Stimulated activated naive CD4-positive, alpha-beta T cell (primary cell): Measurements from ENCODE around the gene DEGS2.
"Not testable (repeated sequence)": the region's sequence is repeated elsewhere in the genome, so short reads cannot be mapped to it uniquely, and the experiment has no call there.

Experiments used
- DNase-seq, 6 experiments: peaks; one replicate each; lab custom pipeline; 2025; lab: John Stamatoyannopoulos, UW

DEGS2 gene

DNA sequence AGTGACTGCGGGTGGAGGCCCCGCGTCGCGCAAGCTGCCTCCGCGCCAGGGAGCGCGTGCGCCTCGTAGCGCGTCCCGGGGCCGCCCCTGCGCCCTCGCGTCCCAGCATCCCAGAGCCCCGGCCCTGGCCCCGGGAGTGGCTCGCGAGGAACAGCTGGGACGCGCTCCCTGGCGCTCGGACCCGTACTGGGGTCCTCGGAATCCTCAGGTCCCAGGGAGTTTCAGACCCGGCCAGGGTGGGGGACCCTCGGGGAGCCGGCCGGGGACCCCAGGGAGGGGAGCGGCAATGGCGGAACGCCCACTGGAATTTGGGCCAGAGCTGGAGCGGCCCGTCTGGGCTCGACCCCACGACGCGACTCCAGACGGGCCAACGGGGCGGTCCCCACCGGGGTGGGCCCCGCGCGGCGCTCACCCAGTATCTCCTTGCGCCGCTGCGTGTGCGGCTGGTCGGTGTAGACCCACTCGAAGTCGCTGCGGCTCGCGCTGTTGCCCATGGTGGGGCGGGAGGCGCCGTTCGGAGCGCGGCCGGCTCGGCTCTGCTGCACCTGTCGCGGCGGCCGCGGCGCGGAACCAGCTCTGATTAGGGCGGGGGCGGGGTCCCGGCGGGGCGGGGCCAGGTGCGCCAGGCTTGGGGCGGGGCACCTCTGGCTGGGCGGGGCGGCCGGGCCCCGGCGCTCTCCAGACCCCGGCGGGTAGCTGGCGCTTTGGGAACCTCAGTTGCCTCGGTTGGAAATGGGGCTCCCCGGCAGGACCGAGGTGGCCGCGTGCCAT, at the start of gene DEGS2:
Gene DEGS2, minus strand, starts transcription at position 552 of the 771 bp plus-strand sequence. Its CDS starts 58 bp downstream, at position 494.
- peak; percentile 29 to 73 (median 68) for DNase-seq

DNA sequence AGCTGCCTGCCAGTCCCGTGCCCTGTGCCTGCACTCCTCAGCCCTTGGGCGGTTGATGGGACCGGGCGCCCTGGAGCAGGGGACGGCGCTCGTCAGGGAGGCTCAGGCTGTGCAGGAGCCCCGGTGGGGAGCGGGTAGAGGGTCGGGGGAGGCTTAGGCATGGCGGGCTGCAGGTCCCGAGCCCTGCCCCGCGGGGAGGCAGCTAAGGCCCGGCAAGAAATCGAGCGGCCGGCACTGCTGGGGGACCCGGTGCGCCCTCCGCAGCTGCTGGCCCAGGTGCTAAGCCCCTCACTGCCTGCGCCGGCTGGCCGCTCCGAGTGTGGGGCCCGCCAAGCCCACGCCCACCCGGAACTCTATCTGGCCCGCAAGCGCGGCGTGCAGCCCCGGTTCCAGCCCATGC, 48.7 kb upstream of the DEGS2 start:
- DNase-seq: peak in 1 of 6 experiments; percentile 1

DNA sequence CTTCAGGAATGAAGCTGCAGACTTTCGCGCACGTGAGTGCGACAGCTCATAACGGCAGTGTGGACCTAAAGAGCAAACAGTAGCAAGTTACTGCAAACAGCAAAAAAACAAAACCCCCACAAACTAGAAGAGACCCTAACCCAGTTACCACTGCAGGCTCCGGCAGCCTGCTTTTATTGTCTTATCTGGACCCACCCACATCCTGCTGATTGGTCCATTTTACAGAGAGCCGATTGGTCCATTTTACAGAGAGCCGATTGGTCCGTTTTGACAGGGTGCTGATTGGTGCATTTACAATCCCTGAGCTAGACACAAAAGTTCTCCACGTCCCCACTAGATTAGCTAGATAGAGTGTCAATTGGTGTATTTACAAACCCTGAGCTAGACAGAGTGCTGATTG, 48.1 kb upstream of the DEGS2 start:
- not testable (repeated sequence) for DNase-seq

DNA sequence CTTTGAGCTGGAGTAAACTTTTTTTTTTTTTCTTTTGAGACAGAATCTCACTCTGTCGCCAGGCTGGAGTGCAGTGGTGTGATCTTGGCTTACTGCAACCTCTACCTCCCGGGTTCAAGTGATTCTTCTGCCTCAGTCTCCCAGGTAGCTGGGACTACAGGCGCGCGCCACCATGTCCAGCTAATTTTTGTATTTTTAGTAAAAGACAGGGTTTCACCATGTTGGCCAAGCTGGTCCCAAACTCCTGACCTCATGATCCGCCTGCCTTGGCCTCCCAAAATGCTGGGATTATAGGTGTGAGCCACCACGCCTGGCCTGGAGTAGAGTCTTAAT, 45.4 kb upstream of the DEGS2 start:
- DNase-seq: not testable (repeated sequence)

DNA sequence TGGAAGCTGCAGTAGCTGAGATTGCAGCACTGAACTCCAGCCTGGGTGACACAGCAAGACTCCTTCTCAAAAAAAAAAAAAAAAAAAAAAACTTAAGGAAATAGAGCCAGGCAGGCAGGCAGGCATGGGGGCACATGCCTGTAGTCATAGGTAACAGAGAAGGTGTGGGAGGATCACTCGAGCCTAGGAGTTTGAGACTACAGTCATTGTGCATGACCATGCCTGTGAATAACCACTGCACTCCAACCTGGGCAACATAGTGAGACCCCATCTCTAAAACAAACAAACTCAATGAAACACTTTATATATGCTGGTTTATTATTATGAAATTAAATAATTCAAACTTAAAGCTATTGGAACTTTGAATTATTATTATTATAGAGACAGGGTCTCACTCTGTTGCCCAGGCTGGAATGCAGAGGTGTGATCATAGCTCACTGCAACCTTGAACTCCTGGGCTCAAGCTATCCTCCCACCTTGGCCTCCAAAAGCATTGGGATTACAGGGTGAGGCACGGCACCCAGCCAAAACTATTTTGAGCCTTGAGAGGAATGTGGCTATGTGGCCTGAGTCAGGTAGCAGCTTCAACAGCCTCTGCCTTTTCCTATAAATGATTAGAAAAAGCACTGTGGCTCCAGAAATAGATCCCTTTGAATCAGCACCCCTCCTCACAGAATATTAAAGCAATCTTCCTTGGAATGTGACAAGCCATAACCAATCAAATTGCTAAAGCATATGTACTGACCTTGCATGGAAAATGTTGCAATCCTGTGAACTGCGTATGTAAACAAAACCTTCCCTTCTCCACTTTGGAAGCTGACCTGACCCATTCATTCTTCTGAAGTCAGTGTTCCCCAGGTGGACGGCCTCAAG, 44.8 kb upstream of the DEGS2 start:
- no peak for DNase-seq

DNA sequence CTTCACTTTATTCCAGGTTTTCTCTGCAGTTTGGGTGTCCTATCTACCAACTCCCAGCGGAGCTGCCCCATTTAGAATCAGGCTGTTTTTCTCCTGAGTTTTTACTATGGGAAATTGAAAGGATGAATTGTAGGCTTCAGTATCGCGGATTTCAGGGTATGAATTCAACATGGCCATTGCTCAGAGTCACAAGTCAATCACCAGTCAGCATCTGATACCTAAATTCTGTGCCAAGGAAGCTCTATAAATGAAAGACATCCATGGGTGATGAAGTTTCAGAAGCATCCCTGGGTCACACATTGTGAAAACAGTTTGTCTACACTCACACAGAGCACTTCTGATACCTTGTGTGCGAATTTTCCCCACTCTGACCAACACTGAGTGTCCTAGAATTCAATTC, 43.7 kb upstream of the DEGS2 start:
- DNase-seq: no peak

DNA sequence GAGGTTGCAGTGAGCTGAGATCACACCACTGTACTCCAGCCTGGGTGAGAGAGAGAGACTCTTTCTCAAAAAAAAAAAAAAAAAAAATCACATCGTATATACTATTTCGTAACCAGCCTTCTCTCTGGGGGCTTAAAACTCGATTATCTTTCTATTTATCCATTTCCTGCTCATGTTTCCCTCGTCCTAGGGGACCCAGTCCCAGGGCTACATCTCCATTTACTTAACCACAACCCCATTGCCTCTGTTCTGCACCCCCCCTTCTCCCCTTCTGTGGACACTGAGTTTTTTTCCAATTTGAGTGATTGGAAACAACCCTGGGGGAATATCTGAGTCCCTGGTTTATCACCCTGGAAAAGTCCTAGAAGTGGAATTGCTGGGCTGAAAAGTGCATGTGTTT, 43.3 kb upstream of the DEGS2 start:
- DNase-seq: no peak

DNA sequence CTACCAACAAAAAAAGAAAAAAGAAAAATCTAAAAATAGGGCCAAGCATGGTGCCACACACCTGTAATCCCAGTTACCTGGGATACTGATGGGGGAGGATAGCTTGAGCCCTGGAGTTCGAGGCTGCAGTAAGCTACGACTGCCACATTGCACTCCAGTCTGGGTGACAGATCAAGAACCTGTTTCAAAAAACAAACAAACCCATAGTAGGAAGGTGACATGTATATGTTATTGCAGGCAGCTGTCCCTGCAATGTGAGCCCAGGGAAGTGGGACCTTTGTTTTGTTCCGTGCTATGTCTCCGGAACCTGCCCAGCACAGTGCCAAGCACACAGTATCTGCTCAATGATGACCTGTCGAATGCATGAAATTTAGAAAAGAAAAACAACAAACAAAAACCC, 42.3 kb upstream of the DEGS2 start:
- no peak for DNase-seq

DNA sequence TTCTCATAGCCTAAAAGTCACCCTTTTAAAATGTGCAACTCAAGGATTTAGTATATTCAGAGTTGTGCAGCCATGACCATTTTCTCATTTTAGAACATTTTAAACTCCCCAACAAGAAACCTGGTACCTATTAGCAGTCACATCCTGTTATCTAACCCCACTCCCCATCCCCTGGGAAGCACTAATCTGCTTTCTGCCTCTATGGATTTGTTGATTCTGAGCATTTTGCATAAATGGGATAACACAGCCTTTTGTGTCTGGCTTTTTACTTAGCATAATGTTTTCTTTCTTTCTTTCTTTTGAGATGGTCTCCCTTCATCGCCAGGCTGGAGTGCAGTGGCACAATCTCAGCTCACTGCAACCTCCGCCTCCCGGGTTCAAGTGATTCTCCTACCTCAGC, 40.9 kb upstream of the DEGS2 start:
- no peak for DNase-seq

DNA sequence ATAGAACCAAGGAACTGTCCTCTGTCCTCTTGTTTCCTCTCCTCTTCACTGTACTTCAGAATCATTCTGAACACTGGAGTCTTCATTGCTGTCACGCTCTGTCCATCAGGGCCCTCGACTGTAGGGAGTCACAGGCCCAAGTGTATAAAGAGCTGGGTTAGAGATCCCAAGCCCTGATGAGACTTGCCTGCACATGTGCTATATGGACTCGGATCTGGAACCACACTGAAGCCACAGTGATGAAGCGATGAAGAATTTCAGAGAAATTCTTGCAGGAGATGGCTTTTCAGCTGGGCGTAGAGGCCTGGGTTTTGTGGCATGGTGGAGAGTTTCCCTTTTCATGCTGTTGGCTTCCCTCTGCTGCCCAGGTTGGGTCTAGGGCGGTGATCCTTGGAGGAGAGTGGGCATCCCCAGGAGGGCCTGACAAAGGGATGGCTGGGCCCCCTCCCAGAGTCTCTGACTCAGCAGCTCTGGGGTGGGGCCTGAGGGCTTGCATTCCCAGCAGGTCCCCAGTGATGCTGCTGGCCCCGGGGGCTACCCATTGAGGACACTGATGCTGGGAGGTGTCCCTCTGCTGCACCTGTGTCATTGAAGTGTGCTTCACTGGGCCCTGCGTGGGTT, 39.9 kb upstream of the DEGS2 start:
- DNase-seq: no peak

DNA sequence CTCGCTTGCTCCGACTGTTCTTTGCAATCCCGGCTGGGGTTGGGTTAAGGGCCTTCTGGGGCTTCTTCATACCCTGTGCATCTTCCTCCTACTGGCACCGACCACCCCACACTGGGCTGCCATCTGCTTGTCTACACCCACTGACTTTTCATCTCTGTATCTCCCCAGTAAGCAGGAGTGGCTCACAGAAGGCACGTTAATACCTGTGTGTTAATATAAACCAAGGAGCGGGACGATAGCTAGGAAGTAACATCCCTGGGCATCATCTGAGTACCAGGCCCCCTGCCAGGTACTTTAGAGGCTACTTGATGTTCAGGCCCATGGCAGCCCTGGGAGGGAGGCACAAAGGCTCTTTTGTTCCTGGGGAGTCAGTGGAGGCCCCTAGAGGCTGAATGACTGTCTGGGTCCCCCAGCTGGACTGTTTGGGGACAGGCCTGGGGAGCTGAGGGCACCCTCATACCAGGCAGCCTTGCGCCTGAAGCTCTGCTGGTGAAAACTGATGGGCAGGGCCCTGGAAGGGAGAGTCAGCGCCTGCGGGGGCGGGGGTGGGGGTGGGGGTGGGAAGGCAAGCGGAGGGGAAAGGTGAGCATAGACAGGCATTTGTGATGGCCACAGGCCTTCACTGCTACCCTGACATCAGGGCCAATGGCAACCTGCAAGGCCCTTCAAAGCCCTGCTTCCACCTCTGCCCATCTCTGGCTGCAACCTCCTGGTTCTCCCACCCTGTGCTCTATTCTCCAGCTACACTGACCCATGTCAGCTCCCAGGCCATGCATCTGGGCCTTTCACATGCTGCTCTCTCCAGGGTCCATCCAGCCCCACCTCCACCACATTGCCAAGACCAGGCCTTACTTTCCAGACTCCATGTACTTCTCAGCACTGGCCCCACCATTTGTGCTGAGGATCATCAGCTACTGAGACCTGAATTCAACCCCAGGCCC, 34.2 kb upstream of the DEGS2 start:
- no peak for DNase-seq

DNA sequence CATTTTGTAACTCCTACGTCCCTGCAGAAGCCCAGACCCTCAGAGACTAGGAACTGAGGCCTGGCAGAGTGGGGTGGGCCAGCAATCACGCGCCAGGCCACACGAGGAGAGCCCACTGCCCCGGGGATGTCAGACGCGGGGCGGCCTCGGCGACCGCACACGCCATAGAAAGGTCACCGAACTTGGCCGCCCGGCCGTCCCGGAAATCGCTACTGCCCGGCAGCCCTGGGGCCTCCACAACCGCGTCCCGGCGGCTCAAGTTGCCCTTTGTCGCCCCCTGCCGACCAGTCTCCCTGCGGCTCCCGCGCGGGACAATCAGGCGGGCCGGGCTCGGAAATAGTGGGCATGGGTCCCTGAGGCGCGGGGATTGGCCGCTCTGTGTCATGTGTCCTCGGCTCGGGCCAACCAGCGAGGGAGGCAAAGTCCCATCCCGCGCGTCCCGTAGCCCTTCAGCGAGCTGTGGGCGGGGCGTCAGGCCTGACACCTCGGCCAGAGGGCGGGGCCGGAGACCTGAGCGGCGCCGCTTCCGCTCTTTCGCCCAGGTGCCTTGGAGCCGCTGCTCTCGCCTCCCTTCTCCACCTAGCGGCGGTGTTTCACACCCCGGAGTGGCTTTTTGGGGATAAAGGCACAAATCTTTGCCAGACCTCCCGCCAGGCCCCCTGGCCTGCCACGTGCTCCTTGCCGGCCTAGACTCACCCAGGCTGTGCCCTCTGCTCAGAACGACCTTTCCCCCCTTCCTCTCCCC, 33.4 kb upstream of the DEGS2 start:
- DNase-seq: peak; percentile 97 to 100 (median 99)

DNA sequence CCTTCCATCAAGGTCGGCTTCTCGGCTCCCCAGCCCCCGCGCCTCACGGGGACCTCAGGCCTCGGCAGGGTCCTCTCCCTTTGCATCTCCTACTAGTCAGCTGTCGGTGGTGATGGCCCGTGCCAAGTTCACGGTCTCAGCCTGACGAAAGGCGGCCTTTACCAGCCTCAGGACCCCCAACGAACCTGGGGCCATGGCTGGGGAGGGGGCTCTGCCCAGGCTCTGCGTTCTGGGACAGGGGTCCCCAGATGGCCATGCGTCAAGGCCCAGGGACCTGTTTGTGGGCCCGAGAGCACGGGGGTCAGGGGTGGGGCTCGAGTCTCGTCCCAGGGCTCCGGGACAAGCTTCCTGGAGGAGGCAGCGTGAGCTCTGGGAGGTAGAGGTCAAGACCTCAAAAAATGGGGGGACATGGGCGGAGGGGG, 32.8 kb upstream of the DEGS2 start:
- peak in 1 of 6 experiments; percentile 11 for DNase-seq

DNA sequence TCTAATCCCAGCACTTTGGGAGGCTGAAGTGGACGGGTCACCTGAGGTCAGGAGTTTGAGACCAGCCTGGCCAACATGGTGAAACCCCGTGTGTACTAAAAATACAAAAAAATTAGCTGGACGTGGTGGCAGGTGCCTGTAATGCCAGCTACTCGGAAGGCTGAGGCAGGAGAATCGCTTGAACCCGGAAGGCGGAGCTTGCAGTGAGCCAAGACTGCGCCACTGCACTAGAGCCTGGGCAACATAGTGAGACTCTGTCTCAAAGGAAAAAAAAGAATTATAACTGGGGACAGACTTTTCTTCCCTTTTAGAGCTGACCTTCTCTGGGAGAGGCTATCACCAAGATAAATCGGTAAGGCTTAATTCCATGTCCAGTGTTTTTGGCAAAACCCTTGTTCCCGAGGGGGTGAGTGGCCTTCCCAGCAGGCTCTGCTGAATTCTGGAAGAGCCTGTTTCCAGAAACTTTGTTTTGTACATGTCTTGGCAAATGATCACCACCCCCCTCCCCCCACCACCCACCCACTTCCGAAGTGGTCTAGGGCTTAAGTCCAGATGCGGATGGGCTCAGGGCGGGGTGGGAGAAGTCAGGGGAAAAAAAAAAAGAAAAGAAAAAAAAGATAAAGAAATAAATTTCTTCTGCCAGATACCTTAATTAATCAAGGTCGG, 32.3 kb upstream of the DEGS2 start:
- DNase-seq: no peak

DNA sequence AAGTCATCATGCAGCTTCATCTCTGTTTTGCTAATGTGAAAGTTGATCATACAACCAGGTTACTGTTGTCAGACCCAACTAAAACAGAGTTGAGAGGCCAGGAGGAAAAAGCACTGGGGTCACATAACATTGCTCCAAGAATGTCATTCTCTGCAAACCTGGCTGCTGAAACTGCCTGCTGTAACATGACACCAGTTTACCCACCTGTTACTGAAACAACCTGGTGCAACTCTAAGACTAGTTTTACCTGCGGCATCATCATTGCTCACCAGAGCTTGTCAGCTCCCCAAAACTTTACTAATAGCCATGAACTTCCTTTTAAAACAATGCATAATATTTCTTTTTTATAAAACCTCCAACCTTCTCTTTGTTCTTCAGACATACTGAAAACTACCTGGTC, 30.7 kb upstream of the DEGS2 start:
- no peak for DNase-seq

DNA sequence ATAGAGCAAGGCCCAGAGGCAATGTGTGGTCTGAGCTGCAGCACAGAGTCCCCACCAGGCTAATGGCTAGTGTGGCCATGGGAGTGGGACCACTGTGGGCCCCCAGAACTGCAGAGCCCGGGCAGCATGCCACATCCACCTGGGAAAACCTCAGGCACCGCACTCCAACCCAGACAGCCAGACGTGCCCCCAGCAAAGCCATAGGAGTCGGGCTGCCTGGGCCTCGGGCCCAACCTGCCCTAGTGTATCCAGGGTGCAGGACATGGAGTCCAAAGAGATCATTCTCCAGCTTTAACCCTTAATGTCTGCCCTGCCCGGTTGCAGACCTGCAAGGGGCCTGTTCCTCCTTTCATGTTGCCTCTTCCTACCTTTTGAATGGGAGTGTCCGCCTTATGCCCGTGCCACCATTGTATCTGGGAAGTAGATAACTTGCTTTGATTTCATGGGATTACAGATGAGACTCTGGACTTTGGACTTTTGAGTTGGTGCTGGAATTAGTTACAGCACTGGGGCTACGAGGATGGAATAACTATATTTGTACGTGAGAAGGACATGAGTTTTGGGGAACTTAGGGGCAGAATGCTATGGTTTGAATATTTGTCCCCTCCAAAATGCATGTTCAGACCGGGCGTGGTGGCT, 29.1 kb upstream of the DEGS2 start:
- no peak for DNase-seq

DNA sequence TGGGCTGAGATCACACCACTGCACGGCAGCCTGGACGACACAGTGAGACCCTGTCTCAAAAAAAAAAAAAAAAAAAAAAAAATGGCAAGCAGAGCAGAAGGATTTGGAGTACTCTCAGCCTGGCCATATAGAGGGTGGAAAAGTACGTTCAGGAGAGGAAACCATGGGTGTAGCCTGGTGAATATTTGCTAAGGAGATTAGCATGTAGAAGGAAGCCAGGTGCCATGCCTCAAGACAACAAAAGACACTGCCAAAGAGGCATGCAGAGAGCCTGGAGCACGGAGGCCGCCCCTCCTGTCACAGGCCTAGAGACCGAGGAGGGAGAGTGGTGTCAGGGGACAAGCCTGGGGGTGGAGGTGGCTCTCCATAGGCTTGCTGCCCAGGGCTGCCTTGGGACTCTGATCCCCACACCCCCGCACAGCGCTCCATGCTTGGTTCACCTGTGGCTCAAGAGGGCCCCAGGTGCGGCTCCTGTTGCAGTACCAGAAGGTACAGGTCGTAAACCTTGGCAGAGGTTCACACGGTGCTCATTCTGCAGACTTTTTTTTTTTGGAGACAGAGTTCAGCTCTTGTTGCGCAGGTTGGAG, 27.9 kb upstream of the DEGS2 start:
- DNase-seq: no peak

DNA sequence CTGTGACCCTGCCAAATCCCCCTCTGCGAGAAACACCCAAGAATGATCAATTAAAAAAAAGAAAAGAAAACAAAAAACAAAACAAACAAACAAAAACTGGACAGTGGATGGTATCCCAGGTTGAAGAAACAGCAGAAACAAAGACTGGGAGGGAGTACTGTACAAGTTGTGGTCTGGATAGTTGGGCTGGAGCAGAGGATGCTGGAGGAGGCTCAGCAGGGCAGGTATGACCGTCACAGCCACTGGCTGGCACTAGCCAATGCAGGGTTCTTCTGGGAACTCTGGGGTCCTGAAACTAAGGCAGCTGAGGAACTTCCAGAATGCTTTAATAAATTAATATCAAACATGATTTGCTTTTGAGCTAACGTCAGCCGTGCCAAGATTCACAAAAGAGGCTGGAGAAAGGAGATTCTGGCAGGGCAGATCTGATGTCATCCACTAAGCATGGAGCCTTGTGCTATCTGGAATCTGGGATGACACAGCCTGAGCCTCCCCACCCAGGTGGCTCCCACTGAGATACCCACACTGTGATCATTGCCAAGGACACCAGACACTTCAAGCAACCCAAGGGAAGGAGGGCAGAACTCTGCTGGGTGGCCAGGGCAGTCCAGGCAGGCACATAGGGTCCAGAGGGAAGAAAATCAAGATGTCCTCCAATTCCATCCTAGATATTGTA, 22.6 kb upstream of the DEGS2 start:
- not testable (repeated sequence) for DNase-seq

DNA sequence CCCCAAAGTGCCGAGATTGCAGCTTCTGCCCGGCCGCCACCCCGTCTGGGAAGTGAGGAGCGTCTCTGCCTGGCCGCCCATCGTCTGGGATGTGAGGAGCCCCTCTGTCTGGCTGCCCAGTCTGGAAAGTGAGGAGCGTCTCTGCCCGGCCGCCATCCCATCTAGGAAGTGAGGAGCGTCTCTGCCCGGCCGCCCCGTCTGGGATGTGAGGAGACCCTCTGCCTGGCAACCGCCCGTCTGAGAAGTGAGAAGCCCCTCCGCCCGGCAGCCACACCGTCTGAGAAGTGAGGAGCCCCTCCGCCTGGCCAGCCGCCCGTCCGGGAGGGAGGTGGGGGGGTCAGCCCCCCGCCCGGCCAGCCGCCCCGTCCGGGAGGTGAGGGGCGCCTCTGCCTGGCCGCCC, 21.2 kb upstream of the DEGS2 start:
- DNase-seq: not testable (repeated sequence)
